Spleen (tissue), 11 donors: ENCODE data around the gene PCDHA6. TPM values are rescaled to one million over a fixed set of nuclear protein-coding genes. Genes with fewer than 3 reads are reported as not detected.
"Not testable (repeated sequence)": the region's sequence is repeated elsewhere in the genome, so short reads cannot be mapped to it uniquely, and the experiment has no call there.

ENCODE experiments used
- DNase-seq: peaks from one replicate; pipeline ENCODE4 v3.0.0-alpha.2; 2020
- H3K27ac ChIP-seq, 8 donors: fragments of 200-600 bp; sonication (generic) in 7 of 8; 1 replicate in 4 of 8; 2 replicates in 4 of 8; pipeline versions ENCODE4 v1.5.0 to v1.8.0; 2016 to 2021; ENCODE audit warnings: inconsistent platforms in 4 of 8, mild to moderate bottlenecking in 4 of 8, moderate library complexity in 1 of 8
- H3K27me3 ChIP-seq, 7 donors: fragments of 200-600 bp; sonication (generic) in 6 of 7; replicated peaks in 1 of 7; 1 replicate in 4 of 7; 2 replicates in 3 of 7; pipeline versions ENCODE4 v1.5.0 to v1.8.0; 2016 to 2021; ENCODE audit warnings: inconsistent platforms in 3 of 7, mild to moderate bottlenecking in 1 of 7
- H3K36me3 ChIP-seq, 6 donors: fragments of 200-600 bp; sonication (generic) in 5 of 6; 1 replicate in 4 of 6; 2 replicates in 2 of 6; pipeline versions ENCODE4 v1.5.0 to v1.8.0; 2016 to 2021; ENCODE audit warnings: inconsistent platforms in 2 of 6
- H3K4me1 ChIP-seq, 6 donors: fragments of 200-600 bp; sonication (generic) in 5 of 6; 1 replicate in 3 of 6; 2 replicates in 3 of 6; pipeline versions ENCODE4 v1.5.0 to v1.8.0; 2016 to 2021; ENCODE audit warnings: inconsistent platforms in 3 of 6
- H3K4me3 ChIP-seq, 8 donors: fragments of 200-600 bp; sonication (generic) in 7 of 8; 1 replicate in 4 of 8; 2 replicates in 4 of 8; pipeline versions ENCODE4 v1.5.0 to v1.8.0; 2016 to 2021; ENCODE audit warnings: inconsistent platforms in 4 of 8, mild to moderate bottlenecking in 4 of 8, moderate library complexity in 2 of 8
- H3K9me3 ChIP-seq, 8 donors: fragments of 200-600 bp; sonication (generic) in 7 of 8; 1 replicate in 4 of 8; 2 replicates in 4 of 8; pipeline versions ENCODE4 v1.5.0 to v1.8.0; 2016 to 2021; ENCODE audit warnings: inconsistent platforms in 4 of 8
- POLR2A ChIP-seq, 3 donors: fragments of 450-650 bp; IDR thresholded peaks; one replicate each; pipeline ENCODE4 v1.5.1; 2017; ENCODE audit warnings: antibody characterized with exemption in 3 of 3, mild to moderate bottlenecking in 1 of 3
- POLR2AphosphoS5 ChIP-seq, 3 donors: sonication (generic); formaldehyde crosslinking; IDR thresholded peaks; one replicate each; pipeline ENCODE4 v1.5.1; 2017; ENCODE audit warnings: antibody characterized with exemption in 3 of 3
- WGBS, 5 donors: extraction: QIAGEN DNeasy Blood & Tissue Kit in 3 of 5; methylation state at CpG; one replicate each; pipeline versions ENCODE4 v1.1.5 to v1.1.7; 2013 to 2018; 5-methylcytosine and 5-hydroxymethylcytosine counted together
- intact Hi-C: fragments of 100-400 bp; cut with DNase I; formaldehyde crosslinking; loops from one replicate; pipeline ENCODE4 v1.15.0; 2023; ENCODE audit warnings: low total_unique reads
- polyA plus RNA-seq, 3 donors: library from polyadenylated mRNA; stranded (reverse); fragments of 200-250 nt; gene quantifications; one replicate each; pipeline ENCODE4 v1.2.1, GENCODE V29; 2013
- total RNA-seq, 7 donors: library from RNA; depleted of rRNA in 3 of 7; stranded (reverse); fragments of >200 nt in 3 of 7; fragmentation: NEBNext Ultra II Directional in 4 of 7; extraction: Animal tissue kit (Norgen Biotek cat#: 25700) in 4 of 7; gene quantifications; one replicate each; pipeline versions ENCODE4 v1.1.0 to v1.2.1, GENCODE V29; 2016 to 2021
- TF ChIP-seq, protein P1 (sequence below), 11 experiments: fragments of 200-600 bp in 7 of 11; fragments of 450-650 bp in 4 of 11; sonication (generic) in 4 of 11; IDR thresholded peaks in 8 of 11; conservative IDR thresholded peaks in 3 of 11; 1 replicate in 7 of 11; 2 replicates in 4 of 11; pipeline versions ENCODE4 v1.4.0 to v1.8.0; 2016 to 2021; ENCODE audit warnings: antibody characterized with exemption in 11 of 11, inconsistent platforms in 4 of 11, mild to moderate bottlenecking in 1 of 11
- donor health status: healthy with polysubstance abuse.
- donor health status: DM: no; HTN: no; CAD: no; lungs with moderate emphysema.
- donor health status: DM: no; HTN: no; CAD: no.
- donor health status: Bipolar disorder and iron deficiency.
- donor health status: healthy.
- donor health status: DM: no; HTN: no; CAD: no.
- donor health status: DM: yes; HTN: yes; CAD: no.

The PCDHA6 gene
- total and polyA plus RNA-seq, 10 donors: 0.02 to 0.85 (median 0.23) TPM; not detected in 2

DNA sequence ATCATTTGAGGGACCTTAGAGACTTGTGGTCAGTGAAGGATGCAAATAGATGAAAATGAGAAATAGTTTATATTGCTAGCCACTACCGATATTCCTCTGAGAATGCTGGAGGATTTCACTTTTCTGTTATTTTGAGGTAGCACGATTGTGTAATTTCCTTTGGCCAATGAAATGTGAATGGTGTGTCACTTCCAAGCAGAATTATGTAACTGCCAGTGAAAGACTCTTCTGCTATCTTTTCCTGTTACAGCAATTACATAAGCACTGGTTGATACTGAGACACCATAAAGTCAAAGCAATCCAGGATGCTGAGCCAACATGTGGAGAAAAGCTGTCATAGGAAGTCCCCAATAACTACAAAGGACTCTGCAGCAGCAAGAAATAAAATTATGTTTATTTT lies 36.7 kb upstream of the PCDHA6 start:
- Histone ChIP-seq H3K27me3 (peaks cover 0 to 87% (median 0%) of the 10 kb centered on the region in 7 donors), H3K36me3 (no peaks in the 10 kb centered on the region), H3K27ac (no peak overlapping the region), H3K9me3 (peaks cover 0 to 100% (median 98%) of the 10 kb centered on the region in 8 donors), H3K4me3 (no peak overlapping the region), H3K4me1 (no peaks in the 10 kb centered on the region)
- intact Hi-C loops: no loop called here
- no peak for DNase-seq
- 22 to 46% (median 43%) methylated on average over 2 of the region's 2 CpGs for WGBS, 5 donors
- TF ChIP-seq, protein P1, sequence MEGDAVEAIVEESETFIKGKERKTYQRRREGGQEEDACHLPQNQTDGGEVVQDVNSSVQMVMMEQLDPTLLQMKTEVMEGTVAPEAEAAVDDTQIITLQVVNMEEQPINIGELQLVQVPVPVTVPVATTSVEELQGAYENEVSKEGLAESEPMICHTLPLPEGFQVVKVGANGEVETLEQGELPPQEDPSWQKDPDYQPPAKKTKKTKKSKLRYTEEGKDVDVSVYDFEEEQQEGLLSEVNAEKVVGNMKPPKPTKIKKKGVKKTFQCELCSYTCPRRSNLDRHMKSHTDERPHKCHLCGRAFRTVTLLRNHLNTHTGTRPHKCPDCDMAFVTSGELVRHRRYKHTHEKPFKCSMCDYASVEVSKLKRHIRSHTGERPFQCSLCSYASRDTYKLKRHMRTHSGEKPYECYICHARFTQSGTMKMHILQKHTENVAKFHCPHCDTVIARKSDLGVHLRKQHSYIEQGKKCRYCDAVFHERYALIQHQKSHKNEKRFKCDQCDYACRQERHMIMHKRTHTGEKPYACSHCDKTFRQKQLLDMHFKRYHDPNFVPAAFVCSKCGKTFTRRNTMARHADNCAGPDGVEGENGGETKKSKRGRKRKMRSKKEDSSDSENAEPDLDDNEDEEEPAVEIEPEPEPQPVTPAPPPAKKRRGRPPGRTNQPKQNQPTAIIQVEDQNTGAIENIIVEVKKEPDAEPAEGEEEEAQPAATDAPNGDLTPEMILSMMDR (IDR thresholded peaks at IDR 0.05 in 8 of 11, conservative IDR thresholded peaks at IDR 0.05 in 3 of 11): no peak
- TF ChIP-seq POLR2A (IDR thresholded peaks at IDR 0.05): no peak
- no peak for TF ChIP-seq POLR2AphosphoS5 (IDR thresholded peaks at IDR 0.05)

DNA sequence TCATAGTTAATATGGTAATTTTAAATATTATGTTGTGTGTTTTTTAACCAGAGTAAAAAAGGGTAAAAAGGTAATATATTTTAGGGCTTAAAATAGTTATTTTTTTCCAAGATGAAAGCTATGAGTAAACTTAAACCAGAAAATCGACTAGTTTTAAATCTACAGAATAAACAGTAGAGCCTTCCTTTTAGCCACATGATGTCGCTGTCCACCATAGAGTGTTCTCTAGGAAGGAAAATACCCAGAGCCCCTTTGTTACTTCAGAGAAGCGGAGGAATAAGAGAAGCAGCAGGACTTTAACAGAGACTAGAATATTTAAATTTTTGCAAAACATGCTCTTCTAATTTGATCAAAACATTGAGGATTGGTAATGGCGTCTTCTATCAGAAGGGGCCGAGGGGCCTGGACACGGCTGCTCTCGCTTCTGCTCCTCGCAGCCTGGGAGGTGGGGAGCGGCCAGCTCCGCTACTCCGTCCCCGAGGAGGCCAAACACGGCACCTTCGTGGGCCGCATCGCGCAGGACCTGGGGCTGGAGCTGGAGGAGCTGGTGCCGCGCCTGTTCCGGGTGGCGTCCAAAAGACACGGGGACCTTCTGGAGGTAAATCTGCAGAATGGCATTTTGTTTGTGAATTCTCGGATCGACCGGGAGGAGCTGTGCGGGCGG lies 33.0 kb upstream of the PCDHA6 start, which contains the start of gene PCDHA2:
Gene PCDHA2 (plus strand): TSS at position 258 of the 664 bp plus-strand sequence.
- Histone ChIP-seq H3K9me3 (peaks cover 2 to 99% (median 88%) of the 10 kb centered on the region in 8 donors), H3K36me3 (no peaks in the 10 kb centered on the region), H3K27me3 (peaks cover 0 to 70% (median 0%) of the 10 kb centered on the region in 7 donors), H3K4me1 (no peaks in the 10 kb centered on the region), H3K27ac (no peak within 1 kb of the TSS), H3K4me3 (peak within 1 kb of the TSS in 2 of 8 donors; percentile 6 to 36)
- 21 to 34% (median 24%) methylated on average over 23 to 27 of the region's 27 CpGs for WGBS, 5 donors
- no peak for DNase-seq
- intact Hi-C loops: no loop called here
- no peak for TF ChIP-seq POLR2A (IDR thresholded peaks at IDR 0.05)
- TF ChIP-seq POLR2AphosphoS5 (IDR thresholded peaks at IDR 0.05): no peak
- TF ChIP-seq, protein P1 (IDR thresholded peaks at IDR 0.05 in 8 of 11, conservative IDR thresholded peaks at IDR 0.05 in 3 of 11): no peak

DNA sequence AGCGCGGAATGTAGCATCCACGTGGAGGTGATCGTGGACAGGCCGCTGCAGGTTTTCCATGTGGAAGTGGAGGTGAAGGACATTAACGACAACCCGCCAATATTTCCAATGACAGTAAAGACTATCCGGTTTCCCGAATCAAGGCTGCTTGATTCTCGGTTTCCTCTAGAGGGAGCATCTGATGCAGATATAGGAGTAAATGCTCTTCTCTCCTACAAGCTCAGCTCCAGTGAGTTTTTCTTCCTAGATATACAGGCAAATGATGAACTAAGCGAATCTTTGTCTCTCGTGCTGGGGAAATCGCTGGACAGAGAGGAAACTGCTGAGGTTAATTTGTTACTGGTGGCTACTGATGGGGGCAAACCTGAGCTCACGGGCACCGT lies 32.5 kb upstream of the PCDHA6 start:
- Histone ChIP-seq H3K9me3 (peaks cover 2 to 99% (median 85%) of the 10 kb centered on the region in 8 donors), H3K4me3 (peak overlapping the region in 2 of 8 donors; percentile 6 to 36), H3K27me3 (peaks cover 0 to 64% (median 0%) of the 10 kb centered on the region in 7 donors), H3K4me1 (no peaks in the 10 kb centered on the region), H3K27ac (no peak overlapping the region), H3K36me3 (no peaks in the 10 kb centered on the region)
- WGBS, 5 donors: 22 to 31% (median 23%) methylated on average over 15 of the region's 15 CpGs
- no peak for TF ChIP-seq POLR2A (IDR thresholded peaks at IDR 0.05)
- TF ChIP-seq POLR2AphosphoS5 (IDR thresholded peaks at IDR 0.05): no peak
- TF ChIP-seq, protein P1 (IDR thresholded peaks at IDR 0.05 in 8 of 11, conservative IDR thresholded peaks at IDR 0.05 in 3 of 11): no peak
- no peak for DNase-seq
- intact Hi-C loops: no loop called here

DNA sequence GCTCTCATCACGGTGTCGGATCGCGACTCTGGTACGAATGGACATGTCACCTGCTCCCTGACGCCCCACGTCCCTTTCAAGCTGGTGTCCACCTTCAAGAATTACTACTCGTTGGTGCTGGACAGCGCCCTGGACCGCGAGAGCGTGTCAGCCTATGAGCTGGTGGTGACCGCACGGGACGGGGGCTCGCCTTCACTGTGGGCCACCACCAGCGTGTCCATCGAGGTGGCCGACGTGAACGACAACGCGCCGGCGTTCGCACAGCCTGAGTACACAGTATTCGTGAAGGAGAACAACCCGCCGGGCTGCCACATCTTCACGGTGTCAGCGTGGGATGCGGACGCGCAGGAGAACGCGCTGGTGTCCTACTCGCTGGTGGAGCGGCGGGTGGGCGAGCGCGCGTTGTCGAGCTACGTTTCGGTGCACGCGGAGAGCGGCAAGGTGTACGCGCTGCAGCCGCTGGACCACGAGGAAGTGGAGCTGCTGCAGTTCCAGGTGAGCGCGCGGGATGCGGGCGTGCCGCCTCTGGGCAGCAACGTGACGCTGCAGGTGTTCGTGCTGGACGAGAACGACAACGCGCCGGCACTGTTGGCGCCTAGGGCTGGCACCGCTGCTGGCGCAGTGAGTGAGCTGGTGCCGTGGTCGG lies 31.6 kb upstream of the PCDHA6 start:
- H3K4me1 ChIP-seq, DNase-seq: not testable (repeated sequence)

More for the DNA sequence above, 31.6 kb upstream of the PCDHA6 start:
- H3K9me3 ChIP-seq: peaks cover 2 to 99% (median 84%) of the 10 kb centered on the region in 8 donors
- intact Hi-C loops, H3K27ac ChIP-seq, H3K4me3 ChIP-seq, H3K36me3 ChIP-seq: not testable (repeated sequence)
- peaks cover 0 to 68% (median 0%) of the 10 kb centered on the region in 7 donors for H3K27me3 ChIP-seq
- 52 to 78% (median 64%) methylated on average over 57 to 72 of the region's 72 CpGs for WGBS, 5 donors
